SK-N-SH (cell line): Measurements from ENCODE around the gene GOLPH3. TPM values are rescaled to one million over a fixed set of nuclear protein-coding genes. Genes with fewer than 3 reads are reported as not detected.

Source experiments
- CTCF ChIA-PET: fragments of 300-600, 350-600 bp; formaldehyde crosslinking; extraction: SDS; loops from one replicate; lab custom pipeline; 2021; lab: Yijun Ruan, JAX
- POLR2A ChIA-PET: fragments of 350-600 bp; sonication (Branson Sonifier 250); formaldehyde crosslinking; extraction: SDS; loops from one replicate; lab custom pipeline; 2020; ENCODE audit warnings: antibody characterized with exemption, inconsistent platforms; lab: Yijun Ruan, JAX
- DNase-seq: peaks from one replicate; pipeline ENCODE4 v3.0.0; 2012
- H2AFZ ChIP-seq: fragments of 200-600 bp; sonication (generic); 2 replicates; pipeline ENCODE4 v1.8.1; 2016; ENCODE audit warnings: antibody characterized with exemption, mild to moderate bottlenecking, low read depth
- H3F3A ChIP-seq: fragments of 200-600 bp; sonication (generic); replicated peaks from 2 replicates; pipeline ENCODE3; 2016; ENCODE audit warnings: antibody characterized with exemption, mild to moderate bottlenecking; ENCODE audit not compliant: insufficient read depth
- H3K27ac ChIP-seq, 2 experiments: fragments of 200-500 bp in 1 of 2; fragments of 200-600 bp in 1 of 2; sonication (Bioruptor generic) in 1 of 2; sonication (generic), shearing (Covaris generic) in 1 of 2; 2 replicates each; pipeline versions ENCODE4 v1.5.1 to v1.6.1; 2014 to 2016; ENCODE audit warnings: low read depth in 2 of 2, inconsistent platforms in 1 of 2, low read length in 1 of 2, mild to moderate bottlenecking in 1 of 2, mixed read lengths in 1 of 2
- H3K27me3 ChIP-seq: fragments of 200-600 bp; sonication (generic), shearing (Covaris generic); 2 replicates; pipeline ENCODE4 v1.6.1; 2016; ENCODE audit warnings: mixed run types; ENCODE audit not compliant: insufficient read depth
- H3K36me3 ChIP-seq, 2 experiments: fragments of 200-500 bp in 1 of 2; fragments of 200-600 bp in 1 of 2; sonication (Bioruptor generic) in 1 of 2; sonication (generic) in 1 of 2; replicated peaks in 1 of 2; 2 replicates each; pipeline versions ENCODE3 to v1.5.1; 2014 to 2016; ENCODE audit warnings: low read length in 1 of 2, mild to moderate bottlenecking in 1 of 2; ENCODE audit not compliant: insufficient read depth in 2 of 2, control insufficient read depth in 1 of 2
- H3K4me1 ChIP-seq, 2 experiments: fragments of 200-500 bp in 1 of 2; fragments of 200-600 bp in 1 of 2; sonication (Bioruptor generic) in 1 of 2; sonication (generic), shearing (Covaris generic) in 1 of 2; 2 replicates each; pipeline versions ENCODE4 v1.5.1 to v1.6.1; 2014 to 2016; ENCODE audit warnings: low read depth in 1 of 2, low read length in 1 of 2, mixed run types in 1 of 2; ENCODE audit not compliant: insufficient read depth in 2 of 2, control insufficient read depth in 1 of 2
- H3K4me2 ChIP-seq: fragments of 200-600 bp; sonication (generic), shearing (Covaris generic); 2 replicates; pipeline ENCODE4 v1.6.1; 2017; ENCODE audit warnings: mixed run types
- H3K4me3 ChIP-seq, 2 experiments: fragments of 200-500 bp in 1 of 2; fragments of 200-600 bp in 1 of 2; sonication (Bioruptor generic) in 1 of 2; sonication (generic), shearing (Covaris generic) in 1 of 2; 2 replicates each; pipeline versions ENCODE4 v1.5.1 to v1.8.1; 2014 to 2016; ENCODE audit warnings: low read depth in 2 of 2, inconsistent platforms in 1 of 2, low read length in 1 of 2, mild to moderate bottlenecking in 1 of 2, mixed read lengths in 1 of 2, moderate library complexity in 1 of 2
- H3K79me2 ChIP-seq: fragments of 200-600 bp; sonication (generic); 2 replicates; pipeline ENCODE4 v1.8.1; 2017; ENCODE audit warnings: mild to moderate bottlenecking; ENCODE audit not compliant: insufficient read depth
- H3K9ac ChIP-seq: fragments of 200-600 bp; sonication (generic); 2 replicates; pipeline ENCODE4 v1.6.1; 2017; ENCODE audit warnings: mixed run types
- H3K9me2 ChIP-seq: fragments of 200-600 bp; sonication (generic); 2 replicates; pipeline ENCODE4 v1.6.1; 2017; ENCODE audit warnings: mixed run types
- H3K9me3 ChIP-seq: fragments of 200-600 bp; sonication (generic); 2 replicates; pipeline ENCODE4 v1.6.1; 2017; ENCODE audit warnings: mixed run types, mild to moderate bottlenecking, moderate library complexity
- H4K20me1 ChIP-seq: fragments of 200-600 bp; sonication (generic); 2 replicates; pipeline ENCODE4 v1.6.1; 2017; ENCODE audit warnings: mild to moderate bottlenecking, mixed run types; ENCODE audit not compliant: insufficient read depth
- EZH2phosphoT487 ChIP-seq: fragments of 200-600 bp; sonication (generic); IDR thresholded peaks from 2 replicates; pipeline ENCODE4 v1.6.1; 2017; ENCODE audit warnings: low read depth, mixed run types, mild to moderate bottlenecking, antibody characterized with exemption, moderate library complexity, borderline replicate concordance
- GATA2 ChIP-seq: sonication (generic); formaldehyde crosslinking; IDR thresholded peaks from 2 replicates; pipeline ENCODE4 v1.5.0; 2020; ENCODE audit warnings: mild to moderate bottlenecking, missing genetic modification reagents
- IRF3 ChIP-seq: fragments of 150-350 bp; IDR thresholded peaks from 2 replicates; pipeline ENCODE4 v1.6.1; 2016; ENCODE audit warnings: mild to moderate bottlenecking, low read depth, low read length
- PBX3 ChIP-seq: IDR thresholded peaks from 2 replicates; pipeline ENCODE4; 2012
- REST ChIP-seq: IDR thresholded peaks from 2 replicates; pipeline ENCODE4 v1.6.1; 2012; ENCODE audit warnings: mild to moderate bottlenecking, low read depth, low read length, moderate library complexity
- RXRA ChIP-seq: IDR thresholded peaks from 2 replicates; pipeline ENCODE4 v1.4.0; 2012; ENCODE audit warnings: low read depth, mild to moderate bottlenecking, borderline replicate concordance
- SMC3 ChIP-seq: IDR thresholded peaks from 2 replicates; pipeline ENCODE4 v1.6.1; 2012; ENCODE audit warnings: low read depth, low read length, improper control_type of control experiment
- TAF1 ChIP-seq: IDR thresholded peaks from 2 replicates; pipeline ENCODE4 v1.6.1; 2012; ENCODE audit warnings: low read depth, mild to moderate bottlenecking, low read length, moderate library complexity, borderline replicate concordance
- USF1 ChIP-seq: IDR thresholded peaks from 2 replicates; pipeline ENCODE4 v1.4.0; 2012; ENCODE audit warnings: low read depth, borderline replicate concordance
- ZBTB33 ChIP-seq: IDR thresholded peaks from 2 replicates; pipeline ENCODE4 v1.4.0; 2012; ENCODE audit warnings: low read depth, borderline replicate concordance
- WGBS: methylation state at CpG from one replicate; pipeline ENCODE4 v1.1.6; 2017; ENCODE audit warnings: low lambda C conversion rate; 5-methylcytosine and 5-hydroxymethylcytosine counted together
- polyA plus RNA-seq, 3 experiments: library from polyadenylated mRNA; depleted of rRNA; stranded (reverse); fragments of >200 nt; gene quantifications; 2 replicates each; pipeline ENCODE4 v1.2.3, GENCODE V29; 2012

The GOLPH3 gene
- polyA plus RNA-seq, 1 of the 3 experiments (the other 2 are of a cell fraction): 25.5 TPM

- no peak overlapping the region for H2AFZ ChIP-seq
- H3K4me1 ChIP-seq: peaks cover 2 to 11% of the 10 kb centered on the region in 2 experiments; a peak in 3 of 4 replicates
- DNase-seq: no peak
- H3K36me3 ChIP-seq: peaks cover 0 to 13% of the 10 kb centered on the region in 2 experiments
- no peaks in the 10 kb centered on the region for H3K27me3 ChIP-seq
- POLR2A ChIA-PET: no interaction called here
- no peak overlapping the region for H3K9ac ChIP-seq
- no peak overlapping the region for H3K4me3 ChIP-seq
- no peak overlapping the region for H3K4me2 ChIP-seq
- peaks cover 6% of the 10 kb centered on the region for H3F3A ChIP-seq
- H3K9me2 ChIP-seq: no peaks in the 10 kb centered on the region
- 95% methylated on average over 4 of the region's 4 CpGs for WGBS
- H3K27ac ChIP-seq: no peak overlapping the region
- peaks cover 98% of the 10 kb centered on the region for H3K79me2 ChIP-seq
- no peak for TF ChIP-seq RXRA
- TF ChIP-seq SMC3: no peak
- TF ChIP-seq PBX3: no peak
- no peak for TF ChIP-seq TAF1
- no peak for TF ChIP-seq ZBTB33
- TF ChIP-seq EZH2phosphoT487: no peak
- TF ChIP-seq USF1: no peak
- no peak for TF ChIP-seq GATA2
- TF ChIP-seq REST: no peak
- no peak for TF ChIP-seq IRF3
- peaks cover 93% of the 10 kb centered on the region for H4K20me1 ChIP-seq
- H3K9me3 ChIP-seq: no peaks in the 10 kb centered on the region
- CTCF ChIA-PET: no interaction called here
Measured at GRCh38 chr5:32157078-32157477, 17.0 kb downstream of the GOLPH3 start.
